Tibial nerve (tissue), 4 donors: ENCODE measurements around the gene LRBA.

Source experiments
- EP300 ChIP-seq, 2 donors: sonication (generic); formaldehyde crosslinking; IDR thresholded peaks; one replicate each; pipeline ENCODE4 v1.6.1; 2017; ENCODE audit warnings: antibody characterized with exemption in 2 of 2, mild to moderate bottlenecking in 1 of 2
- POLR2A ChIP-seq, 2 donors: fragments of 450-650 bp; IDR thresholded peaks; one replicate each; pipeline ENCODE4 v1.6.1; 2017; ENCODE audit warnings: antibody characterized with exemption in 2 of 2, mild to moderate bottlenecking in 2 of 2, moderate library complexity in 2 of 2
- TF ChIP-seq, protein P1 (sequence below), 5 experiments: fragments of 200-600 bp in 3 of 5; fragments of 450-650 bp in 2 of 5; sonication (generic) in 3 of 5; IDR thresholded peaks; one replicate each; pipeline ENCODE4 v1.5.1; 2016 to 2019; ENCODE audit warnings: antibody characterized with exemption in 5 of 5, mild to moderate bottlenecking in 3 of 5, moderate library complexity in 2 of 5

DNA sequence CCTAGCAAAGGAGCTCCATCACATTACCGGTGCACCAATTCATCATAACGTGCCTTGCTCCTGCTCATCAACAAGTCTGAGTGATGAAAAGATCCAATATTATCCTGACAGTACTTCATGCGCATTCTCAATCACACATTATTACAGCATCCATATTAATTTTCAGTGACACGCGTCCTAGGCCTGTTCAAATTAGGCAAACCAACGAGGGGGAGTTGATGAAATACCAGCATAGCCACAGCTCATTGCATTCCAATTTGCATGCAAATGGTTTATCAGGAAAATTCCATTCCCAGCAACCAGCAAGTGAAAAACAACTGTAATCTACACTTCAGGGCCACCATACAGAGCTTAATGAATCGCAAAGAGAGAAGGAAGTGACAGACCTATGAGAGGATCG lies 699.9 kb downstream of the LRBA start:
- TF ChIP-seq, protein P1, sequence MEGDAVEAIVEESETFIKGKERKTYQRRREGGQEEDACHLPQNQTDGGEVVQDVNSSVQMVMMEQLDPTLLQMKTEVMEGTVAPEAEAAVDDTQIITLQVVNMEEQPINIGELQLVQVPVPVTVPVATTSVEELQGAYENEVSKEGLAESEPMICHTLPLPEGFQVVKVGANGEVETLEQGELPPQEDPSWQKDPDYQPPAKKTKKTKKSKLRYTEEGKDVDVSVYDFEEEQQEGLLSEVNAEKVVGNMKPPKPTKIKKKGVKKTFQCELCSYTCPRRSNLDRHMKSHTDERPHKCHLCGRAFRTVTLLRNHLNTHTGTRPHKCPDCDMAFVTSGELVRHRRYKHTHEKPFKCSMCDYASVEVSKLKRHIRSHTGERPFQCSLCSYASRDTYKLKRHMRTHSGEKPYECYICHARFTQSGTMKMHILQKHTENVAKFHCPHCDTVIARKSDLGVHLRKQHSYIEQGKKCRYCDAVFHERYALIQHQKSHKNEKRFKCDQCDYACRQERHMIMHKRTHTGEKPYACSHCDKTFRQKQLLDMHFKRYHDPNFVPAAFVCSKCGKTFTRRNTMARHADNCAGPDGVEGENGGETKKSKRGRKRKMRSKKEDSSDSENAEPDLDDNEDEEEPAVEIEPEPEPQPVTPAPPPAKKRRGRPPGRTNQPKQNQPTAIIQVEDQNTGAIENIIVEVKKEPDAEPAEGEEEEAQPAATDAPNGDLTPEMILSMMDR (IDR thresholded peaks at IDR 0.05) = no peak
- no peak for TF ChIP-seq POLR2A (IDR thresholded peaks at IDR 0.05)
- TF ChIP-seq EP300 (IDR thresholded peaks at IDR 0.05) = no peak
